HFFc6 (cell line): Measurements from ENCODE around the gene DPP7. TPM values are rescaled to one million over a fixed set of nuclear protein-coding genes. Genes with fewer than 3 reads are reported as not detected.

ENCODE experiments used
- DNase-seq: peaks from one replicate; pipeline ENCODE4 v3.0.0-alpha.2; 2018
- H3K27ac Mint-ChIP-seq: 2 replicates; pipeline ENCODE4 v1.8.0; 2020; ENCODE audit warnings: mild to moderate bottlenecking, mixed read lengths
- H3K27me3 Mint-ChIP-seq: 2 replicates; pipeline ENCODE4 v1.8.0; 2021; ENCODE audit warnings: mild to moderate bottlenecking, moderate library complexity, mixed read lengths; ENCODE audit not compliant: insufficient read depth
- H3K36me3 Mint-ChIP-seq: 2 replicates; pipeline ENCODE4 v1.8.0; 2021; ENCODE audit warnings: low read depth, mixed read lengths
- H3K4me1 Mint-ChIP-seq: 2 replicates; pipeline ENCODE4 v1.8.0; 2020; ENCODE audit warnings: low read depth, mixed read lengths
- H3K4me3 Mint-ChIP-seq: 2 replicates; pipeline ENCODE4 v1.8.0; 2020; ENCODE audit warnings: mild to moderate bottlenecking, moderate library complexity, mixed read lengths
- H3K9me3 Mint-ChIP-seq: 2 replicates; pipeline ENCODE4 v1.8.0; 2020; ENCODE audit warnings: mild to moderate bottlenecking, mixed read lengths
- CTCF ChIP-seq: fragments of 200-600 bp; sonication (generic); IDR thresholded peaks from 2 replicates; pipeline ENCODE4 v1.5.0; 2021; ENCODE audit warnings: antibody characterized with exemption, mild to moderate bottlenecking
- total RNA-seq, 6 experiments: library from RNA; stranded (reverse); fragmentation: NEBNext Ultra II Directional; extraction: Animal tissue kit (Norgen Biotek cat#: 25700); gene quantifications; 2 replicates in 1 of 6; 3 replicates in 5 of 6; pipeline ENCODE4 v1.2.3, GENCODE V29; 2021

Gene DPP7
- total RNA-seq, 6 experiments from 2014 or later = 47.5 to 90.2 (median 51.1) TPM

- Mint-ChIP-seq H3K9me3 (no peaks in the 10 kb centered on the region), H3K27me3 (peaks cover 1% of the 10 kb centered on the region), H3K4me3 (no peak overlapping the region), H3K27ac (no peak overlapping the region), H3K4me1 (no peaks in the 10 kb centered on the region), H3K36me3 (no peaks in the 10 kb centered on the region)
- TF ChIP-seq CTCF = no peak
- DNase-seq = no peak
Measured at GRCh38 chr9:137148661-137149060, 34.1 kb upstream of the DPP7 start.

GRCh38 chr9:137148242-137148641, 33.7 kb upstream of the DPP7 start:
- Mint-ChIP-seq H3K27me3 (peaks cover 3% of the 10 kb centered on the region), H3K27ac (no peak overlapping the region), H3K4me1 (no peaks in the 10 kb centered on the region), H3K36me3 (no peaks in the 10 kb centered on the region), H3K9me3 (no peaks in the 10 kb centered on the region), H3K4me3 (no peak overlapping the region)
- DNase-seq = no peak
- no peak for TF ChIP-seq CTCF

- Mint-ChIP-seq H3K27ac (no peak overlapping the region), H3K4me3 (no peak overlapping the region), H3K4me1 (no peaks in the 10 kb centered on the region), H3K9me3 (no peaks in the 10 kb centered on the region), H3K36me3 (no peaks in the 10 kb centered on the region), H3K27me3 (peaks cover 6% of the 10 kb centered on the region)
- no peak for TF ChIP-seq CTCF
- no peak for DNase-seq
Measured at GRCh38 chr9:137147793-137148160, 33.2 kb upstream of the DPP7 start.

- peaks cover 7% of the 10 kb centered on the region for H3K27me3 Mint-ChIP-seq
Measured at GRCh38 chr9:137147091-137147792, 32.7 kb upstream of the DPP7 start.

GRCh38 chr9:137146527-137146918, 32.0 kb upstream of the DPP7 start:
- Mint-ChIP-seq H3K27ac (no peak overlapping the region), H3K36me3 (no peaks in the 10 kb centered on the region), H3K4me3 (no peak overlapping the region), H3K4me1 (no peaks in the 10 kb centered on the region), H3K27me3 (peaks cover 9% of the 10 kb centered on the region), H3K9me3 (no peaks in the 10 kb centered on the region)
- no peak for TF ChIP-seq CTCF
- DNase-seq = no peak

More at GRCh38 chr9:137147091-137147792, 32.7 kb upstream of the DPP7 start:
- no peaks in the 10 kb centered on the region for H3K9me3 Mint-ChIP-seq
- no peaks in the 10 kb centered on the region for H3K36me3 Mint-ChIP-seq
- no peak for TF ChIP-seq CTCF
- no peaks in the 10 kb centered on the region for H3K4me1 Mint-ChIP-seq
- DNase-seq = no peak
- H3K27ac Mint-ChIP-seq = no peak overlapping the region
- no peak overlapping the region for H3K4me3 Mint-ChIP-seq
